ENCODE measurements around the gene KAT8.

DNA sequence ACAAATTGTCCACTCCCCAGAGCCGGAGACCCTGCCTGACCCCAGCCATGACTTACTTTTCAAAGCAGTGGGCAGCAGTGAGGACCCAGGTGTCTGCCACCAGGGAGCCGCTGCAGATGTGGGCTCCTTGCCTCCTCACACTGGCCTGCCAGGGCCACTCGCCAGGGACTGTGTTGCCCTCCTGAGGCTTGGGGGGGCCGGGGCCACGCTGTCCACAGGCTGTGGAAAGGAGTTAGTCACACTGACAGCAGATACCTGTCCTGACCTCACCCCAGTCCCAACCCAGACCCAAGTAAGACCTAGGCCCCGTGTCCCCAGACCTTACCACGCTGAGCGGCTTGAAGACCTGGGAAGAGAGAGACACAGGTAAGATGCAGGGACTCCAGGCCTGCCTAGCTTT is 30.0 kb upstream of the KAT8 start:
- TF ChIP-seq POLR2A (IDR thresholded peaks at IDR 0.05; ENCODE audit: low read depth, low read length), result no peak
- TF ChIP-seq, protein P1, sequence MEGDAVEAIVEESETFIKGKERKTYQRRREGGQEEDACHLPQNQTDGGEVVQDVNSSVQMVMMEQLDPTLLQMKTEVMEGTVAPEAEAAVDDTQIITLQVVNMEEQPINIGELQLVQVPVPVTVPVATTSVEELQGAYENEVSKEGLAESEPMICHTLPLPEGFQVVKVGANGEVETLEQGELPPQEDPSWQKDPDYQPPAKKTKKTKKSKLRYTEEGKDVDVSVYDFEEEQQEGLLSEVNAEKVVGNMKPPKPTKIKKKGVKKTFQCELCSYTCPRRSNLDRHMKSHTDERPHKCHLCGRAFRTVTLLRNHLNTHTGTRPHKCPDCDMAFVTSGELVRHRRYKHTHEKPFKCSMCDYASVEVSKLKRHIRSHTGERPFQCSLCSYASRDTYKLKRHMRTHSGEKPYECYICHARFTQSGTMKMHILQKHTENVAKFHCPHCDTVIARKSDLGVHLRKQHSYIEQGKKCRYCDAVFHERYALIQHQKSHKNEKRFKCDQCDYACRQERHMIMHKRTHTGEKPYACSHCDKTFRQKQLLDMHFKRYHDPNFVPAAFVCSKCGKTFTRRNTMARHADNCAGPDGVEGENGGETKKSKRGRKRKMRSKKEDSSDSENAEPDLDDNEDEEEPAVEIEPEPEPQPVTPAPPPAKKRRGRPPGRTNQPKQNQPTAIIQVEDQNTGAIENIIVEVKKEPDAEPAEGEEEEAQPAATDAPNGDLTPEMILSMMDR (conservative IDR thresholded peaks at IDR 0.05; ENCODE audit: low read depth, low read length), result no peak
- TF ChIP-seq BHLHE40 (IDR thresholded peaks at IDR 0.05; ENCODE audit: low read depth, low read length), result no peak
- no peak for TF ChIP-seq RAD21 (IDR thresholded peaks at IDR 0.05; ENCODE audit: low read length)
